K562 (cell line): ENCODE data around the gene PYM1. TPM values are rescaled to one million over a fixed set of nuclear protein-coding genes. Genes with fewer than 3 reads are reported as not detected.

Experiments
- ATF2 ChIP-seq: sonication (generic); formaldehyde crosslinking; IDR thresholded peaks from 2 replicates; pipeline ENCODE4 v1.8.1; 2022; ENCODE audit warnings: missing genetic modification reagents
- CBX8 ChIP-seq: fragments of 200-600 bp; sonication (generic); IDR thresholded peaks from 2 replicates; pipeline ENCODE4 v1.6.1; 2012; ENCODE audit warnings: borderline replicate concordance, mixed run types, low read depth, mild to moderate bottlenecking, moderate library complexity, mixed read lengths, low read length, control low read depth, inconsistent platforms; ENCODE audit not compliant: poor library complexity, severe bottlenecking; ENCODE audit errors: extremely low read depth
- CGGBP1 ChIP-seq: fragments of 250-450 bp; sonication (Bioruptor Pico); IDR thresholded peaks from 2 replicates; pipeline ENCODE4 v1.9.0; 2021; ENCODE audit warnings: mild to moderate bottlenecking
- FOSL1 ChIP-seq: fragments of 200-800 bp; sonication (Bioruptor generic); conservative IDR thresholded peaks from 2 replicates; pipeline ENCODE4 v1.6.1; 2016; ENCODE audit warnings: missing genetic modification characterization, missing compliant biosample characterization
- GABPB2 ChIP-seq: fragments of 250-450 bp; sonication (Bioruptor Pico); conservative IDR thresholded peaks from 2 replicates; pipeline ENCODE4 v1.5.1; 2021; ENCODE audit warnings: mild to moderate bottlenecking
- KAT2B ChIP-seq: IDR thresholded peaks from one replicate; pipeline ENCODE4 v1.6.1; 2012; ENCODE audit warnings: low read depth, mild to moderate bottlenecking, control low read depth, inconsistent platforms, low read length, moderate library complexity
- KHSRP ChIP-seq: fragments of 450-650 bp; IDR thresholded peaks from 2 replicates; pipeline ENCODE4 v1.6.1; 2017
- KLF1 ChIP-seq: fragments of 450-650 bp; IDR thresholded peaks from 2 replicates; pipeline ENCODE4 v1.6.1; 2016; ENCODE audit warnings: missing genetic modification characterization, missing compliant biosample characterization
- MAFF ChIP-seq: IDR thresholded peaks from 2 replicates; pipeline ENCODE4 v1.6.1; 2012; ENCODE audit warnings: low read length, improper control_type of control experiment
- MAFK ChIP-seq: IDR thresholded peaks from 2 replicates; pipeline ENCODE4 v1.6.1; 2011; ENCODE audit warnings: low read length, improper control_type of control experiment
- PHF20 ChIP-seq: fragments of 450-650 bp; IDR thresholded peaks from 2 replicates; pipeline ENCODE4 v1.6.1; 2018; ENCODE audit not compliant: partially characterized antibody
- PHF21A ChIP-seq: fragments of 450-650 bp; IDR thresholded peaks from 2 replicates; pipeline ENCODE4 v1.6.1; 2017; ENCODE audit warnings: low read depth, borderline replicate concordance
- RNF2 ChIP-seq: sonication (generic); IDR thresholded peaks from 2 replicates; pipeline ENCODE4 v1.6.1; 2016
- RNF219 ChIP-seq: fragments of 250-450 bp; sonication (Bioruptor Pico); IDR thresholded peaks from 2 replicates; pipeline ENCODE4 v1.5.0; 2022; ENCODE audit warnings: mild to moderate bottlenecking
- SREBF1 ChIP-seq: fragments of 150-350 bp; IDR thresholded peaks from 2 replicates; pipeline ENCODE4 v1.6.1; 2014; ENCODE audit warnings: antibody characterized with exemption, low read depth, low read length, borderline replicate concordance
- STAT5A ChIP-seq: IDR thresholded peaks from 2 replicates; pipeline ENCODE4 v1.6.1; 2012; ENCODE audit warnings: low read length, inconsistent platforms, borderline replicate concordance
- VEZF1 ChIP-seq: fragments of 200-800 bp; sonication (Bioruptor generic); IDR thresholded peaks from 2 replicates; pipeline ENCODE4 v1.6.1; 2017; ENCODE audit warnings: missing genetic modification characterization, missing compliant biosample characterization
- ZNF384 ChIP-seq: IDR thresholded peaks from 2 replicates; pipeline ENCODE4 v1.6.1; 2012; ENCODE audit warnings: low read depth, low read length, improper control_type of control experiment
- polyA plus RNA-seq, 8 experiments: library from polyadenylated mRNA; depleted of rRNA in 4 of 8; stranded (reverse) in 5 of 8; unstranded in 3 of 8; fragments of >200 nt; fragmentation: Nextera tagmentation in 2 of 8; fragmentation: Illumina TruSeq in 1 of 8; extraction: Ambion mirVana in 2 of 8; extraction: Trizol in 1 of 8; gene quantifications; 2 replicates each; pipeline versions ENCODE4 v1.2.1 to v1.2.3, GENCODE V29; 2011 to 2014; ENCODE audit warnings: inconsistent platforms in 1 of 8, missing spikeins in 1 of 8
- total RNA-seq, 7 experiments: library from RNA; depleted of rRNA in 6 of 7; stranded (reverse); fragments of >200 nt in 6 of 7; fragmentation: Illumina TruSeq in 2 of 7; extraction: Trizol in 2 of 7; gene quantifications; 2 replicates each; pipeline versions ENCODE4 v1.2.1 to v1.2.3, GENCODE V29; 2011 to 2021; ENCODE audit warnings: low replicate concordance in 1 of 7
- TF ChIP-seq, protein P1 (sequence below): fragments of 250-450 bp; sonication (Bioruptor Pico); IDR thresholded peaks from 2 replicates; pipeline ENCODE4 v1.8.0; 2022; ENCODE audit warnings: moderate library complexity, mild to moderate bottlenecking, inconsistent platforms
- TF ChIP-seq, protein P2 (sequence below): fragments of 250-450 bp; sonication (Bioruptor Pico); IDR thresholded peaks from 2 replicates; pipeline ENCODE4 v1.4.0; 2020; ENCODE audit warnings: mild to moderate bottlenecking, moderate library complexity

The PYM1 gene
- total and polyA plus RNA-seq, 9 of the 15 experiments (the other 6 are each of a cell fraction or from before 2014, with no cell fraction given) = 29.0 to 51.3 (median 34.1) TPM

- TF ChIP-seq ATF2 (CRISPR knock-in tag) = no peak
- no peak for TF ChIP-seq RNF219 (CRISPR knock-in tag)
- TF ChIP-seq PHF20 = no peak
- TF ChIP-seq, protein P1, sequence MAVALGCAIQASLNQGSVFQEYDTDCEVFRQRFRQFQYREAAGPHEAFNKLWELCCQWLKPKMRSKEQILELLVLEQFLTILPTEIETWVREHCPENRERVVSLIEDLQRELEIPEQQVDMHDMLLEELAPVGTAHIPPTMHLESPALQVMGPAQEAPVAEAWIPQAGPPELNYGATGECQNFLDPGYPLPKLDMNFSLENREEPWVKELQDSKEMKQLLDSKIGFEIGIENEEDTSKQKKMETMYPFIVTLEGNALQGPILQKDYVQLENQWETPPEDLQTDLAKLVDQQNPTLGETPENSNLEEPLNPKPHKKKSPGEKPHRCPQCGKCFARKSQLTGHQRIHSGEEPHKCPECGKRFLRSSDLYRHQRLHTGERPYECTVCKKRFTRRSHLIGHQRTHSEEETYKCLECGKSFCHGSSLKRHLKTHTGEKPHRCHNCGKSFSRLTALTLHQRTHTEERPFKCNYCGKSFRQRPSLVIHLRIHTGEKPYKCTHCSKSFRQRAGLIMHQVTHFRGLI = no peak
- TF ChIP-seq KAT2B = no peak
- peak; percentile 80 for TF ChIP-seq VEZF1 (CRISPR knock-in tag)
- TF ChIP-seq FOSL1 = no peak
- TF ChIP-seq GABPB2 (CRISPR knock-in tag) = no peak
- TF ChIP-seq RNF2 = no peak
- TF ChIP-seq ZNF384 = no peak
- TF ChIP-seq MAFF = no peak
- no peak for TF ChIP-seq CGGBP1 (CRISPR knock-in tag)
- TF ChIP-seq KHSRP = no peak
- TF ChIP-seq, protein P2, sequence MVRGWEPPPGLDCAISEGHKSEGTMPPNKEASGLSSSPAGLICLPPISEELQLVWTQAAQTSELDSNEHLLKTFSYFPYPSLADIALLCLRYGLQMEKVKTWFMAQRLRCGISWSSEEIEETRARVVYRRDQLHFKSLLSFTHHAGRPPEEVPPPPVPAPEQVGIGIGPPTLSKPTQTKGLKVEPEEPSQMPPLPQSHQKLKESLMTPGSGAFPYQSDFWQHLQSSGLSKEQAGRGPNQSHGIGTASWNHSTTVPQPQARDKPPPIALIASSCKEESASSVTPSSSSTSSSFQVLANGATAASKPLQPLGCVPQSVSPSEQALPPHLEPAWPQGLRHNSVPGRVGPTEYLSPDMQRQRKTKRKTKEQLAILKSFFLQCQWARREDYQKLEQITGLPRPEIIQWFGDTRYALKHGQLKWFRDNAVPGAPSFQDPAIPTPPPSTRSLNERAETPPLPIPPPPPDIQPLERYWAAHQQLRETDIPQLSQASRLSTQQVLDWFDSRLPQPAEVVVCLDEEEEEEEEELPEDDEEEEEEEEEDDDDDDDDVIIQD (CRISPR knock-in tag) = no peak
- no peak for TF ChIP-seq KLF1
- TF ChIP-seq SREBF1 = no peak
- TF ChIP-seq CBX8 = no peak
- TF ChIP-seq MAFK = no peak
- TF ChIP-seq PHF21A = no peak
- no peak for TF ChIP-seq STAT5A
These were observed 39.0 kb upstream of the PYM1 start, which contains the start of gene CDK2 (continued) for GRCh38 chr12:55966408-55967281.
